Smooth muscle cell (in vitro differentiated cells): Measurements from ENCODE around the gene ELF4. TPM values are rescaled to one million over a fixed set of nuclear protein-coding genes. Genes with fewer than 3 reads are reported as not detected.

Experiments
- DNase-seq: peaks from one replicate; lab custom pipeline; 2025; ENCODE audit not compliant: unreplicated experiment; lab: John Stamatoyannopoulos, UW
- H2AFZ ChIP-seq: fragments of 200-600 bp; sonication (generic); 2 replicates; pipeline ENCODE4 v1.6.0; 2016; ENCODE audit warnings: antibody characterized with exemption, low read depth, mild to moderate bottlenecking
- H3F3A ChIP-seq: fragments of 200-600 bp; sonication (generic); 2 replicates; pipeline ENCODE4 v1.6.0; 2017; ENCODE audit warnings: antibody characterized with exemption, low read depth
- H3K27ac ChIP-seq: fragments of 200-600 bp; sonication (generic); 2 replicates; pipeline ENCODE4 v1.5.1; 2016; ENCODE audit warnings: low read depth, mild to moderate bottlenecking
- H3K27me3 ChIP-seq: fragments of 200-600 bp; sonication (generic); 2 replicates; pipeline ENCODE4 v1.6.1; 2016; ENCODE audit warnings: low read depth, mild to moderate bottlenecking
- H3K36me3 ChIP-seq: fragments of 200-600 bp; sonication (generic); 2 replicates; pipeline ENCODE4 v1.5.1; 2016; ENCODE audit warnings: low read depth
- H3K4me1 ChIP-seq: fragments of 200-600 bp; sonication (generic); 2 replicates; pipeline ENCODE4 v1.5.1; 2016; ENCODE audit warnings: low read depth
- H3K4me2 ChIP-seq: fragments of 200-600 bp; sonication (generic); 2 replicates; pipeline ENCODE4 v1.6.0; 2016; ENCODE audit warnings: mild to moderate bottlenecking
- H3K4me3 ChIP-seq: fragments of 200-600 bp; sonication (generic); 2 replicates; pipeline ENCODE4 v1.5.1; 2016; ENCODE audit warnings: mild to moderate bottlenecking
- H3K79me2 ChIP-seq: fragments of 200-600 bp; sonication (generic); 2 replicates; pipeline ENCODE4 v1.6.0; 2016; ENCODE audit warnings: low read depth, mild to moderate bottlenecking
- H3K9ac ChIP-seq: fragments of 200-600 bp; sonication (generic); 2 replicates; pipeline ENCODE4 v1.6.0; 2016; ENCODE audit warnings: low read depth
- H3K9me3 ChIP-seq: fragments of 200-600 bp; sonication (generic); replicated peaks from 2 replicates; pipeline ENCODE4 v1.5.1; 2016; ENCODE audit warnings: low read depth
- H4K20me1 ChIP-seq: fragments of 200-600 bp; sonication (generic); 2 replicates; pipeline ENCODE4 v1.6.0; 2016; ENCODE audit warnings: low read depth
- CTCF ChIP-seq: fragments of 200-600 bp; sonication (generic); IDR thresholded peaks from 2 replicates; pipeline ENCODE4 v1.5.1; 2017; ENCODE audit warnings: borderline replicate concordance, mild to moderate bottlenecking, antibody characterized with exemption; ENCODE audit not compliant: insufficient read depth, poor library complexity, severe bottlenecking
- WGBS: methylation state at CpG from one replicate; pipeline ENCODE4 v1.1.7; 2016; ENCODE audit warnings: low lambda C conversion rate; 5-methylcytosine and 5-hydroxymethylcytosine counted together
- polyA plus RNA-seq: library from polyadenylated mRNA; unstranded; fragments of >200 nt; fragmentation: Nextera tagmentation; extraction: Ambion mirVana; gene quantifications from 2 replicates; pipeline ENCODE4 v1.2.1, GENCODE V29; 2016
- total RNA-seq: library from RNA; depleted of rRNA; stranded (reverse); fragments of >200 nt; gene quantifications from 2 replicates; pipeline ENCODE4 v1.2.3, GENCODE V29; 2014

Gene ELF4
- total RNA-seq (12.0 and 12.1 TPM in 2 replicates), polyA plus RNA-seq (12.6 and 16.3 TPM in 2 replicates)

- 29% methylated on average over 15 of the region's 123 CpGs for WGBS
Measured at GRCh38 chrX:130110379-130111219, at the start of gene ELF4. ELF4 (minus strand) TSS chrX:130110497; CDS start chrX:130081330, 29,167 bp downstream.

GRCh38 chrX:130159776-130160175 is 49.5 kb upstream of the ELF4 start:
- Histone ChIP-seq H3K4me1 (peaks cover 7% of the 10 kb centered on the region), H3K4me2 (no peak overlapping the region), H3K9me3 (no peaks in the 10 kb centered on the region), H3K36me3 (no peaks in the 10 kb centered on the region), H2AFZ (no peak overlapping the region), H3K27ac (no peak overlapping the region), H3F3A (no peaks in the 10 kb centered on the region), H4K20me1 (peaks cover 6% of the 10 kb centered on the region), H3K79me2 (peaks cover 27% of the 10 kb centered on the region), H3K9ac (no peak overlapping the region), H3K4me3 (no peak overlapping the region), H3K27me3 (no peaks in the 10 kb centered on the region)
- DNase-seq: no peak
- no peak for TF ChIP-seq CTCF
- WGBS: 76% methylated on average over 4 of the region's 4 CpGs

More at GRCh38 chrX:130110379-130111219, at the start of gene ELF4:
- no peak for TF ChIP-seq CTCF
- Histone ChIP-seq H3K36me3 (no peaks in the 10 kb centered on the region), H3K4me3 (peak within 1 kb of the TSS; percentile 76), H3K4me2 (peak within 1 kb of the TSS; percentile 85), H4K20me1 (peaks cover 22% of the 10 kb centered on the region), H3K4me1 (peaks cover 4% of the 10 kb centered on the region), H3K27ac (peak within 1 kb of the TSS; percentile 88), H3K9ac (peak within 1 kb of the TSS; percentile 94), H2AFZ (no peak within 1 kb of the TSS), H3K27me3 (no peaks in the 10 kb centered on the region), H3F3A (no peaks in the 10 kb centered on the region), H3K79me2 (peaks cover 10% of the 10 kb centered on the region), H3K9me3 (no peaks in the 10 kb centered on the region)
- DNase-seq: peak; percentile 8

DNA sequence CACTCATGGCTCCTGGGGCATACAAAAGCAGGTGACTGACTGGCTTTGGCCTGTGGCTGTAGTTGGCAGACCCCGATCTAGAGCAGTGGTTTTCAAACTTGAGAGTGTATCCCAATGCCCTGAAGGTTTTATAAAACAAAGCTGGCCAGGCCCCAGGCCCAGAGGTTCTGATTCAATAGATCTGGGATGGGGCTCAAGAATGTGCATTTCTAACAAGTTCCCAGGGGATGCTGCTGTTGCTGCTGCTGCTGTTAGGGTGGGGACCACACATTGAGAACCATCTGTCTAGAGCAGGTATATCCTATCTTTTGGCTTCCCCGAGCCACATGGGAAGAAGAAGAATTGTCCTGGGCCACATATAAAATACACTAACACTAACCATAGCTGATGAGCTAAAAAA is 48.0 kb upstream of the ELF4 start:
- no peak overlapping the region for H3K27ac ChIP-seq
- 77% methylated on average over 2 of the region's 2 CpGs for WGBS

More for the DNA sequence above, 48.0 kb upstream of the ELF4 start:
- DNase-seq: no peak
- Histone ChIP-seq H3K4me3 (no peak overlapping the region), H3K4me2 (no peak overlapping the region), H3K36me3 (no peaks in the 10 kb centered on the region), H3K79me2 (peaks cover 16% of the 10 kb centered on the region), H2AFZ (no peak overlapping the region), H4K20me1 (peaks cover 6% of the 10 kb centered on the region), H3K4me1 (no peaks in the 10 kb centered on the region), H3K9me3 (no peaks in the 10 kb centered on the region), H3K27me3 (no peaks in the 10 kb centered on the region), H3F3A (no peaks in the 10 kb centered on the region), H3K9ac (no peak overlapping the region)
- TF ChIP-seq CTCF: no peak
